GM10248 (cell line): Measurements from ENCODE around the gene GAL.

ENCODE experiments used
- CTCF ChIA-PET: fragments of 300-600 bp; sonication (Branson Sonifier 250); formaldehyde crosslinking; extraction: SDS; loops from one replicate; lab custom pipeline; 2021; ENCODE audit warnings: antibody characterized with exemption; lab: Yijun Ruan, JAX
- POLR2A ChIA-PET: fragments of 350-650 bp; sonication (Branson Sonifier 250); formaldehyde crosslinking; extraction: SDS; loops from one replicate; lab custom pipeline; 2020; ENCODE audit warnings: antibody characterized with exemption; lab: Yijun Ruan, JAX
- DNase-seq: peaks from one replicate; pipeline ENCODE4 v3.0.0; 2012; ENCODE audit errors: extremely low spot score
- TF ChIP-seq, protein P1 (sequence below): IDR thresholded peaks from 2 replicates; pipeline ENCODE4 v1.5.1; 2012; ENCODE audit warnings: mild to moderate bottlenecking, low read depth; ENCODE audit errors: extremely low read depth, missing control alignments, control extremely low read depth

GAL gene

DNA sequence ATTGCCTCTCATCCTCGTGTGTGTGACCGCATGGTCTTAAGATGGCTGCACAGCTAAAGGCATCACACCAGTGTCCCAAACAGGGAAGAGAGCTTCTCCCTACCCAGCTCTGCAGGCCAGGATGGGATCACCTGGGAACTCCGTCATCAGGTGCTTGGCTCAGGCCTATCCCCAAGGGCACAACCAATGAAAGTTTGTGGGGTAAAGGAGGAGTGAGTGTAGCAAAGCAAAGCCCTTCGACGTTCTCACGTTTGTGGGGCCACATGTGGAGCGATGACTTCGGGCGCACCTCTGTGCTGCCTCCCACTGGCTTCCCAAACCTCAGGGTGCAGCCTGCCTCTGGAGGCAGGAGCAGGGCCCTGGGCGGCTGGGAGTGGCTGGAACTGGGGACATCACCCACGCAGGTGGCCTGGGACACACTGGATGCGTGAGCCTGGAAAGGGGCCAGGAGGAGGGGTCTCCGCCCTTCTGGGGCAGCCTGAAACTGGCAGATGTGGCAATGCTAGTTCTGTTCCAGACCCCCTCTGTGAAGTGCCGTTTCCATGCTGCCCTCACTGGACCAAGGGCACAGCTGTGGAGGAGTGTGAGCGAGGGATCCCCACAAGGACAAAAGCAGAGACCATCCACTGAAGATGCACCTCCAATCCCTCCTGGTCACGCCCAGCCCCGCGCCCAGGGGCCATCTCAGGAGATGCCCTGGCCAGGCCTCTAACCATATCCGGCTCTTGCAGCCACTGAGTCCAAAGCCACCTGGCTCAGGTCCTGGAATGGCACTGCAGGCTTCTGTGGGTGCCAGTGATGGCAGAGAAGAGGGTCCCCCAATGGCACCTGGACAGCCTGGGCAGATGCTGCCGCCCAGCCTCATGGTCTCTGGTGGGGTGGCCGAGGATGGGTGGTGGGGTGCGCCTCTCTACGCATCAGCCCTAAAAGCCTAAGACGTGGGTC lies 30.6 kb upstream of the GAL start:
- DNase-seq, result no peak
- TF ChIP-seq, protein P1, sequence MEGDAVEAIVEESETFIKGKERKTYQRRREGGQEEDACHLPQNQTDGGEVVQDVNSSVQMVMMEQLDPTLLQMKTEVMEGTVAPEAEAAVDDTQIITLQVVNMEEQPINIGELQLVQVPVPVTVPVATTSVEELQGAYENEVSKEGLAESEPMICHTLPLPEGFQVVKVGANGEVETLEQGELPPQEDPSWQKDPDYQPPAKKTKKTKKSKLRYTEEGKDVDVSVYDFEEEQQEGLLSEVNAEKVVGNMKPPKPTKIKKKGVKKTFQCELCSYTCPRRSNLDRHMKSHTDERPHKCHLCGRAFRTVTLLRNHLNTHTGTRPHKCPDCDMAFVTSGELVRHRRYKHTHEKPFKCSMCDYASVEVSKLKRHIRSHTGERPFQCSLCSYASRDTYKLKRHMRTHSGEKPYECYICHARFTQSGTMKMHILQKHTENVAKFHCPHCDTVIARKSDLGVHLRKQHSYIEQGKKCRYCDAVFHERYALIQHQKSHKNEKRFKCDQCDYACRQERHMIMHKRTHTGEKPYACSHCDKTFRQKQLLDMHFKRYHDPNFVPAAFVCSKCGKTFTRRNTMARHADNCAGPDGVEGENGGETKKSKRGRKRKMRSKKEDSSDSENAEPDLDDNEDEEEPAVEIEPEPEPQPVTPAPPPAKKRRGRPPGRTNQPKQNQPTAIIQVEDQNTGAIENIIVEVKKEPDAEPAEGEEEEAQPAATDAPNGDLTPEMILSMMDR, result no peak
- CTCF ChIA-PET, result no interaction called here
- POLR2A ChIA-PET, result no interaction called here

DNA sequence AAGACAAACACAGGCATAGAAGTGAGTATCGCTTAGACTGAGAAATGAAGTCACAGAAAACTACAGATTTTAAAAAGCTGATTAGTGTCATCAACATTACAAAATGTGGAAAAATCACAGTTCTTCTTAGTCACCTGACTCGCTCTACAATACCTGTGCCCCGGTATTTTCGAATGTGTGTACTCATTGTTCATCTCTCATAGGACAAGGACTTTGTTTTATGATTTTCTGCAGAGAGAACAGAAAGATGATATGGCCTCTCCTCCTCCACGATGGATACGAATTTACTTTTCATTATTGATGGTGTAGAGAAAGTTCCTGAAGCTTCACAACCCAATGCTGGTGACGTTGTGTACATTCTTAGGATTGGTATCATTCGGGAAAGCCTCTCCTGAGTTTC lies 29.4 kb upstream of the GAL start:
- DNase-seq, result no peak
- TF ChIP-seq, protein P1, result no peak
- CTCF ChIA-PET, result no interaction called here
- POLR2A ChIA-PET, result no interaction called here

DNA sequence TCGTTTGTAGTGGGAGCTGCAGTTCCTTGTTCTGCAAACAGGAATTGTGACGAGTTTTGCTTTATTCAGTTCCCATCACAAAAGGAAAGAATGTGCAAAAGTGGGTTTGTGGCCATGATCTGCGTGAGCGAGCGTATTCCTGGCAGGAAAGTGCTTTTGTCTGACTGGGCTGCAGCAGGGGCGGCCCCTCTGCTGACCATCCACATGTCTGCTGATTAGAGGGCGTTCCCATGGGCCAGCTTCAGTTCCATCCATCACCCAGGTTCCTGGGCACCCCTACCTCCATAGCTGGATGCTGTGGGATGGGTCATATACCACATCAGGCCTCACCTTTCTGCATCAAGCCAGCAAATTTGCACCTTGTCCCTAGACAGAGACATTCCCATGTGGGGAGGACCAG lies 28.9 kb upstream of the GAL start:
- POLR2A ChIA-PET, result no interaction called here
- CTCF ChIA-PET, result no interaction called here
- TF ChIP-seq, protein P1, result no peak
- DNase-seq, result no peak

DNA sequence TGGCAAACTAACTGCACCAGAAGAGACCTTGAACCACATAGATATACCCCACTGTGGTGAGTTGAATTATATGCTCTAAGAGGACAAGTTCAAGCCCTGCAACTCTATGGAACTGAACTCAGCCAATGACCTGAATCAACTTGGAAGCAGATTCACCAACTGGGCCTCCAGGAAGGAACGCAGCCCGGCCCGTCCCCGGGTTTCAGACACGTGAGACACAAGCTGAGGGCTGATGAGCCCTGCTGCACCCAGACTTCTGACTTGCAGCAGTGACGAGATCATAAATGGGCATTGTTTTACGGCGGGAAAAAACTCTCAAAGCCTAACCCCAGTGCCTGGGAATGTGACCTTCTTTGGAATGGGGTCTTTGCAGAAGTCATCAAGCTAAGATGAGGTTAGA lies 28.5 kb upstream of the GAL start:
- ChIA-PET CTCF (no interaction called here), POLR2A (no interaction called here)
- no peak for DNase-seq
- TF ChIP-seq, protein P1, result no peak

DNA sequence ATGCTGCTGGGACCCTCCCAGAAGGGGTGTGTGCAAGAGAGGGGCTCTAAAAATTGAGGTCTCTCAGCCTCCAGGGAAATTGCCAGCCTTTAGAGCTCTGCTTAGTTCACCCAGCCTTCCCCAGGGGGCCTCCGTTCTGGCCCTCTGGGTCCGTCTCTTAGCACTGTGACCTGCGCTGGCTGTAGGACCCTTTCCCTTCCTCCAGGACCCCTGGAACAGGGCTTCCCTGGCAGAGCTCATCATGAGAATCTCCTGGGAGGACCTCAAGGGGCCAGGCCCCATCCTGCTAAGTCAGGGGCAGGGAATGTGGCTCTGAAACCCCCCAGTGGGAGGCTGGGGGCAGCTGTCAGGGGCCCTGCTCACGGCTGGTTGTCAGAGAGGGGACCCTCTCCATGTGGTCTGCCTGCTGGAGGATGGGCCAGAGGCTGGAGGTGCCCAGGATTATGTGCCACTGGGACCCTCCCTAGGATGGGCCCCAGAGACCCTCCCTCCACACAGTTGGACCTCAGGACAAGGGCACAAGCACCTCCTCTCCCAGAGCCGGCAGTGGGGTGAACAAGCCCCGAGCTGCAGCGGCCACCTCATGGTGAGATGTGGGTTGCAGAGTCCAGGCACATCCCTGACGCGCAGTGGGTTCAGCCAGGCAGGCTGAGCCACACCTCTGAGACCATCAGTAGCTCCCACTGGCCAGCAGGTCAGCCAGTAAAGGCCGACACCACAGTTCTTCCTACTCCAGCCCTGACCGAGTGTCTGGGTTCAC lies 27.1 kb upstream of the GAL start:
- no peak for DNase-seq
- TF ChIP-seq, protein P1, result no peak
- CTCF ChIA-PET, result no interaction called here
- POLR2A ChIA-PET, result no interaction called here

DNA sequence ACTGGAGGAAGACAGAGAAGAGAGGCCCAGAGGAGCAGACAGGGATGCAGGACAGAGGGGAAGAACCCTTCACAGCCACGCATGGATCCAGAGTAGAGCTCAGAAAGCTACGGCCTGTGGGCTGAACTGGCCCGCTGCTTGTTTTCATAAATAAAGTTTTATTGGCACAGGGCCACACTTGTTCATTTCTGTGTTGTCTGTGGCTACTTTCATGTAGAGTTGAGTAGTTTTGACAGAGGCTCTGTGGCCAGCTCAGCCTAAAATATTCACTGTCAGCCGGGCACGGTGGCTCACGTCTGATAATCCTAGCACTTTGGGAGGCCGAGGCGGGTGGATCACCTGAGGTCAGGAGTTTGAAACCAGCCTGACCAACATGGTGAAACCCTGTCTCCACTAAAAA lies 26.2 kb upstream of the GAL start:
- ChIA-PET CTCF (no interaction called here), POLR2A (no interaction called here)
- no peak for DNase-seq
- TF ChIP-seq, protein P1, result no peak
